GM19035 (cell line): Measurements from ENCODE around the gene MYCBP2.
"Not testable (repeated sequence)": the region's sequence is repeated elsewhere in the genome, so short reads cannot be mapped to it uniquely, and the experiment has no call there.

ENCODE experiments used
- ATAC-seq: cut with Tn5 transposase; IDR thresholded peaks from one replicate; pipeline ENCODE4 v1.9.1; 2021; ENCODE audit not compliant: unreplicated experiment

Gene MYCBP2

DNA sequence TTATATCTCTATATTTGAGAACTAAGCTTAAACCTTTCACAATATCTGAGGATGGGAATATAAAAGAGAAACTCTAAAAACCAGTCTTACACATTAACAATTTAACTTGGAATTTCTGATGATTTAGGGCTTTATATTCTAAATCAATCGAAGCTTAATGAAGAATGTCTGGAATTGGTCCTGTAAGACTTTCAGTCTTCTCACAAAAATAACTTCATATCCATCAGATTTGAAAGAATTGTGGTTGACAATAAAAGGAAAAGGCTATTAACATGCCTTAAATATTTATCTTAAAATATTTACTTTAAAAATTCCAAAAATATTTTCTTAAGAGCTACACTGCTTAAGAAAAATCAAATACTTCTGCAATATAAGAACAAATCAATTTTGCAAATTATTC, 27.3 kb downstream of the MYCBP2 start:
- ATAC-seq: no peak

GRCh38 chr13:77298426-77298825, 28.5 kb downstream of the MYCBP2 start:
- ATAC-seq: peak; percentile 83

- no peak for ATAC-seq
Observed at GRCh38 chr13:77291774-77292173, 35.1 kb downstream of the MYCBP2 start.

- no peak for ATAC-seq
Observed at GRCh38 chr13:77290342-77290741, 36.6 kb downstream of the MYCBP2 start.

DNA sequence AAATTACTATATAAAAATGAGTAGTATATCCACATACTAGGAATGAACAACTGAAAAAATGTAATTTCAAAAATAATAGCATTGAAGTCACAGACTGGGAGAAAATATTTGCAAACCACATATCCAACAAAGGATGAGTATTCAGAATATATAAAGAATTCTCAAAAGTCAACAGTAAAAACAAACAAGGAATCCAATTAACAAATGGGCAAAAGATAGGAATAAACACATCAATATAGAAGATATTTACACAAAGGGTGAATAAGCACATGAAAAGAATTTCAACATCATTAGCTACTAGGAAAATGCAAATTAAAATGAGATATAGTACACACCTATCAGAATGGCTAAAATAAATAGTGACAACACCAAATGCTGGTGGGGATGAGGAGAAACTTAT, 37.0 kb downstream of the MYCBP2 start:
- no peak for ATAC-seq

GRCh38 chr13:77285632-77286031, 41.3 kb downstream of the MYCBP2 start:
- not testable (repeated sequence) for ATAC-seq

GRCh38 chr13:77285098-77285497, 41.8 kb downstream of the MYCBP2 start:
- no peak for ATAC-seq

DNA sequence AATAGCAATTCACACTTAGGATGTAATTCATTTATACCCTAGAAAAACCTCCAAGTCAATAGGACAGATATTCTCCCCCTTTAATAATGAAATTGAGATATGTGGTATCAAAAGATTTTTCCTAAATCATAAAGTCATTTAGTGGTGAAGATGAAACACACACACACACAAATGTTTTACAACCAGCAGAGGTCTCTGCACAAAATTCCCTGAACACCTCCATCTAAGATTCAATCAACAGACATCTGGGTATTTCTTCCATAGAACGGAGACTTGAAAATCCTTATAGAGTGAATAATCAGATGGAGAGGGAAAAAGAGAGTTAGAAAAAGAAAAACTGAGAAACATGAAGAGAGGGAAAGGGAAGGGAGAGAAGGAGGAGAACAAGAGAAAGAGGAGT, 52.8 kb downstream of the MYCBP2 start:
- ATAC-seq: no peak

DNA sequence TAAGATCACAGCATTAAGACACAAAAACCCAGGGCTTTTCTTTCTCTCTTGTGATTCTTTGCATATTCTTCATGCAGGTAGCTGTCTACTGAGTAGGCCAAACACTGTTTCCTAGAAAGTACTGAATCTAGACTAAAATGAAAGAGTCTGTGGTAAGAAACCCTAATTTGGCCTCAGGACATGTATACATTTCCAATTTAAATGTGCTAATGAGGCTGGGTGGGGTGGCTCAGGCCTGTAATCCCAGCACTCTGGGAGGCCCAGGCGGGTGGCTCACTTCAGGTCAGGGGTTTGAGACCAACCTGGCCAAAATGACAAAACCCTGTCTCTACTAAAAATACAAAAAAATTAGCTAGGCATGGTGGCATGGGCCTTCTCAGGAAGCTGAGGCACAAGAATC, 57.8 kb downstream of the MYCBP2 start:
- no peak for ATAC-seq

GRCh38 chr13:77267362-77267761, 59.5 kb downstream of the MYCBP2 start:
- ATAC-seq: no peak

- no peak for ATAC-seq
Observed at GRCh38 chr13:77265336-77265735, 61.6 kb downstream of the MYCBP2 start.

GRCh38 chr13:77262198-77262597, 64.7 kb downstream of the MYCBP2 start:
- ATAC-seq: no peak

GRCh38 chr13:77250975-77251374, 75.9 kb downstream of the MYCBP2 start:
- ATAC-seq: no peak

DNA sequence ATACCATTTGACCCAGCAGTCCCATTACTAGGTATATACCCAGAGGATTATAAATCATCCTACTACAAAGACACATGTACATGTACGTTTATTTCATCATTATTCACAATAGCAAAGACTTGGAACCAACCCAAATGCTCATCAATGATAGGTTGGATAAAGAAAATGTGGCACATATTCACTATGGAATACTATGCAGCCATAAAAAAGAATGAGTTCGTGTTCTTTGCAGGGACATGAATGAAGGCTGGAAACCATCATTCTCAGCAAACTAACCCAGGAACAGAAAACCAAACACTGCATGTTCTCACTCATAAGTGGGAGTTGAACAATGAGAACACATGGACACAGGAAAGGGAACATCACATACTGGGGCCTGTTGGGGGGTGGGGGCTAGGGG, 81.7 kb downstream of the MYCBP2 start:
- ATAC-seq: not testable (repeated sequence)

- ATAC-seq: no peak
Observed at GRCh38 chr13:77239312-77239711, 87.6 kb downstream of the MYCBP2 start.

- no peak for ATAC-seq
Observed at GRCh38 chr13:77235456-77236022, 91.4 kb downstream of the MYCBP2 start.

DNA sequence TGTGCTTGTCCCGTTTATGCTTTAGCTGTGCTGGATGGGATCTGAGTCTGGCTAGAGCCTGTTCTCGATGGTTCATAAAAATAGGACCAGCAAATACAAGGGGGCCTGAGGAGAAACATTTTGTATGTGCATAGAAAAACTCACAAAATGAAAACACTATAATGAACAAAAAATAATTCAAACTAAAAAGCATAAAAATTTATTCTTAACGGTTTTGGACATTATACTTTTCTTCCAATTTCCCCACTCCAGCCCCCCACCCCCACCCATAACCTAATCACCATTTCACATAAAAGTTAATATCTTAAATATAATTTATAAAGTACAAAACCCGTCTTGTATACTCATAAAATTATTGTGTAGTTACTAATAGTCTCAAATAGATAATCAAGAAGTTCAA, 93.7 kb downstream of the MYCBP2 start:
- no peak for ATAC-seq

- no peak for ATAC-seq
Observed at GRCh38 chr13:77230560-77230959, 96.3 kb downstream of the MYCBP2 start.

- ATAC-seq: no peak
Observed at GRCh38 chr13:77225946-77226345, 100.9 kb downstream of the MYCBP2 start.

DNA sequence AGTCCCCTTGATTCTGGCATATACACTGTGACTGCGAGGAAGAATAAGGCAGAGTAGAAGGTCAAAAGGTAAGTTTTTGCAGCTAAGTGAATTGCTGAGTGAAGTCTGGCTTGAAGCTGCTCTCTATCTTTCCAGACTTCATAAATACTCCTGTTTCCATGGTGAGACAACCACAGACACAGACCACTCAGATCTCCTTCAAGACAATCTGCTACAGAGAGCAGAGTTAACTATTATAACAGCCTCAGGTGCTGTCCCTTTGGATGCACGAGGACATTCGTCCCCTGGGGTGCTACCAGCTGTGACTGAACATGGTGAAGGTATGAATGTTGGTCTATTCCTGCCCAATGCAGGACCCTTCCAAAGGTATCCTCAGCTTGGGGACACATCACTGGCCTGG, 104.0 kb downstream of the MYCBP2 start:
- ATAC-seq: no peak

GRCh38 chr13:77222000-77222690, 104.7 kb downstream of the MYCBP2 start:
- no peak for ATAC-seq

- no peak for ATAC-seq
Observed at GRCh38 chr13:77219401-77219800, 107.5 kb downstream of the MYCBP2 start.

- no peak for ATAC-seq
Observed at GRCh38 chr13:77218274-77218673, 108.6 kb downstream of the MYCBP2 start.
